Natural killer cell (primary cell): ENCODE measurements around the gene SUSD1. TPM values are rescaled to one million over a fixed set of nuclear protein-coding genes. Genes with fewer than 3 reads are reported as not detected.

Experiments
- ATAC-seq, 3 donors: fragments of 150-1000 bp in 2 of 3; fragments of 200-7000 bp in 1 of 3; cut with Tn5 transposase; 1 replicate in 1 of 3; 2 replicates in 2 of 3; pipeline ENCODE4 v1.10.0; 2021; ENCODE audit warnings: mild to moderate bottlenecking in 2 of 3, moderate library complexity in 2 of 3
- DNase-seq, 2 donors: peaks; one replicate each; pipeline versions ENCODE4 v3.0.0 to v3.0.0-alpha.2; 2013 to 2021; ENCODE audit warnings: mixed read lengths in 1 of 2
- H3K27ac ChIP-seq: one replicate; pipeline ENCODE4 v1.5.1; 2013; ENCODE audit warnings: mild to moderate bottlenecking, low read length
- H3K27me3 ChIP-seq: one replicate; pipeline ENCODE4 v1.6.1; 2013; ENCODE audit warnings: low read length; ENCODE audit not compliant: control insufficient read depth, insufficient read depth
- H3K36me3 ChIP-seq: one replicate; pipeline ENCODE4 v1.6.1; 2013; ENCODE audit warnings: low read length; ENCODE audit not compliant: control insufficient read depth, insufficient read depth
- H3K4me1 ChIP-seq: one replicate; pipeline ENCODE4 v1.6.1; 2013; ENCODE audit warnings: low read length; ENCODE audit not compliant: control insufficient read depth, insufficient read depth
- H3K4me3 ChIP-seq: one replicate; pipeline ENCODE4 v1.5.1; 2013; ENCODE audit warnings: low read length
- H3K9me3 ChIP-seq: one replicate; pipeline ENCODE4 v1.6.1; 2013; ENCODE audit warnings: low read length; ENCODE audit not compliant: control insufficient read depth, insufficient read depth
- H3K27ac Mint-ChIP-seq, 2 donors: one replicate each; pipeline ENCODE4 v1.8.0; 2022; ENCODE audit warnings: mild to moderate bottlenecking in 2 of 2, mixed read lengths in 2 of 2, moderate library complexity in 1 of 2
- H3K27me3 Mint-ChIP-seq, 2 donors: one replicate each; pipeline ENCODE4 v1.8.0; 2022; ENCODE audit warnings: low read depth in 2 of 2, mixed read lengths in 2 of 2
- H3K36me3 Mint-ChIP-seq: one replicate; pipeline ENCODE4 v1.8.0; 2022; ENCODE audit warnings: mixed read lengths
- H3K4me1 Mint-ChIP-seq, 2 donors: one replicate each; pipeline ENCODE4 v1.8.0; 2022; ENCODE audit warnings: mixed read lengths in 2 of 2
- H3K4me3 Mint-ChIP-seq: one replicate; pipeline ENCODE4 v1.8.0; 2022; ENCODE audit warnings: mild to moderate bottlenecking, moderate library complexity, mixed read lengths
- H3K9me3 Mint-ChIP-seq, 2 donors: one replicate each; pipeline ENCODE4 v1.8.0; 2022; ENCODE audit warnings: mixed read lengths in 2 of 2
- WGBS: methylation state at CpG from one replicate; pipeline ENCODE4 v1.1.7; 2013; ENCODE audit warnings: missing lambda C conversion rate; ENCODE audit not compliant: insufficient coverage; 5-methylcytosine and 5-hydroxymethylcytosine counted together
- intact Hi-C: fragments of 100-400 bp; cut with micrococcal nuclease; formaldehyde crosslinking; loops from one replicate; pipeline ENCODE4 v1.14.2; 2022
- total RNA-seq, 4 donors: library from RNA; stranded (reverse); fragments of 120-200 nt in 1 of 4; gene quantifications; one replicate each; pipeline versions ENCODE4 v1.2.3 to v1.2.4, GENCODE V29; 2013 to 2022
- TF ChIP-seq, protein P1 (sequence below): fragments of 200-600 bp; IDR thresholded peaks from one replicate; pipeline ENCODE4 v1.8.0; 2022; ENCODE audit warnings: antibody characterized with exemption

The SUSD1 gene
- total RNA-seq, 3 donors from 2014 or later (not counting 1 experiment from before 2014, with no cell fraction given), result 74.1 to 97.4 (median 86.9) TPM

- intact Hi-C loops, result loop anchor here (1.0 to 5.0 kb wide), 3 partner anchors 236 to 694 kb away; no protein-coding TSS in a partner anchor
- peaks cover 30 to 34% of the 10 kb centered on the region in 2 donors for H3K4me1 Mint-ChIP-seq
- WGBS, result 80% methylated on average over 15 of the region's 15 CpGs
- peaks cover 9% of the 10 kb centered on the region for H3K36me3 Mint-ChIP-seq
- peak overlapping the region; percentile 59 to 63 for H3K27ac Mint-ChIP-seq
- no peak overlapping the region for H3K4me3 Mint-ChIP-seq
- no peaks in the 10 kb centered on the region for H3K27me3 Mint-ChIP-seq
- H3K9me3 Mint-ChIP-seq, result no peaks in the 10 kb centered on the region
- H3K9me3 ChIP-seq, result no peaks in the 10 kb centered on the region
- no peak overlapping the region for H3K4me3 ChIP-seq
- no peaks in the 10 kb centered on the region for H3K27me3 ChIP-seq
- DNase-seq (peak; percentile 47 to 89), ATAC-seq (peak; percentile 87 to 94 (median 91))
- peaks cover 16% of the 10 kb centered on the region for H3K36me3 ChIP-seq
- peaks cover 10% of the 10 kb centered on the region for H3K4me1 ChIP-seq
- H3K27ac ChIP-seq, result no peak overlapping the region
- TF ChIP-seq, protein P1, sequence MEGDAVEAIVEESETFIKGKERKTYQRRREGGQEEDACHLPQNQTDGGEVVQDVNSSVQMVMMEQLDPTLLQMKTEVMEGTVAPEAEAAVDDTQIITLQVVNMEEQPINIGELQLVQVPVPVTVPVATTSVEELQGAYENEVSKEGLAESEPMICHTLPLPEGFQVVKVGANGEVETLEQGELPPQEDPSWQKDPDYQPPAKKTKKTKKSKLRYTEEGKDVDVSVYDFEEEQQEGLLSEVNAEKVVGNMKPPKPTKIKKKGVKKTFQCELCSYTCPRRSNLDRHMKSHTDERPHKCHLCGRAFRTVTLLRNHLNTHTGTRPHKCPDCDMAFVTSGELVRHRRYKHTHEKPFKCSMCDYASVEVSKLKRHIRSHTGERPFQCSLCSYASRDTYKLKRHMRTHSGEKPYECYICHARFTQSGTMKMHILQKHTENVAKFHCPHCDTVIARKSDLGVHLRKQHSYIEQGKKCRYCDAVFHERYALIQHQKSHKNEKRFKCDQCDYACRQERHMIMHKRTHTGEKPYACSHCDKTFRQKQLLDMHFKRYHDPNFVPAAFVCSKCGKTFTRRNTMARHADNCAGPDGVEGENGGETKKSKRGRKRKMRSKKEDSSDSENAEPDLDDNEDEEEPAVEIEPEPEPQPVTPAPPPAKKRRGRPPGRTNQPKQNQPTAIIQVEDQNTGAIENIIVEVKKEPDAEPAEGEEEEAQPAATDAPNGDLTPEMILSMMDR, result peak; percentile 89
Measured at GRCh38 chr9:112097712-112098688, 77.1 kb downstream of the SUSD1 start.

- Histone ChIP-seq H3K36me3 (peaks cover 5% of the 10 kb centered on the region), H3K4me3 (no peak overlapping the region), H3K27me3 (no peaks in the 10 kb centered on the region), H3K9me3 (no peaks in the 10 kb centered on the region), H3K27ac (no peak overlapping the region), H3K4me1 (peaks cover 10% of the 10 kb centered on the region)
- peak overlapping the region in 1 of 2 donors; percentile 75 for H3K27ac Mint-ChIP-seq
- ATAC-seq, result no peak
- no peak overlapping the region for H3K4me3 Mint-ChIP-seq
- intact Hi-C loops, result loop anchor here (5.0 kb wide), 1 partner anchor 697 kb away; no protein-coding TSS in a partner anchor
- TF ChIP-seq, protein P1, result no peak
- no peak for DNase-seq
- 70% methylated on average over 9 of the region's 9 CpGs for WGBS
- peaks cover 6% of the 10 kb centered on the region for H3K36me3 Mint-ChIP-seq
- peaks cover 29 to 34% of the 10 kb centered on the region in 2 donors for H3K4me1 Mint-ChIP-seq
- no peaks in the 10 kb centered on the region for H3K27me3 Mint-ChIP-seq
- no peaks in the 10 kb centered on the region for H3K9me3 Mint-ChIP-seq
Measured at GRCh38 chr9:112094948-112095681, 80.0 kb downstream of the SUSD1 start.

- Histone ChIP-seq H3K27ac (peak overlapping the region; percentile 21), H3K9me3 (no peaks in the 10 kb centered on the region), H3K4me3 (no peak overlapping the region), H3K36me3 (peaks cover 5% of the 10 kb centered on the region), H3K4me1 (peaks cover 10% of the 10 kb centered on the region), H3K27me3 (no peaks in the 10 kb centered on the region)
- ATAC-seq (no peak), DNase-seq (no peak)
- intact Hi-C loops, result no loop called here
- H3K36me3 Mint-ChIP-seq, result no peaks in the 10 kb centered on the region
- peaks cover 29 to 30% of the 10 kb centered on the region in 2 donors for H3K4me1 Mint-ChIP-seq
- H3K27me3 Mint-ChIP-seq, result no peaks in the 10 kb centered on the region
- H3K4me3 Mint-ChIP-seq, result no peak overlapping the region
- H3K27ac Mint-ChIP-seq, result peak overlapping the region; percentile 75 to 83
- WGBS, result no CpG with 5 or more reads among the region's 2 CpGs
- TF ChIP-seq, protein P1, result no peak
- no peaks in the 10 kb centered on the region for H3K9me3 Mint-ChIP-seq
Measured at GRCh38 chr9:112094241-112094640, 80.9 kb downstream of the SUSD1 start.
